Mesenchymal stem cell (in vitro differentiated cells and primary cell): ENCODE measurements around the gene FGF14.
A peak's percentile ranks its signal among the peaks of the same experiment; 100 is the strongest.

Experiments used
- DNase-seq: peaks from one replicate; pipeline ENCODE4 v3.0.0-alpha.2; 2013
- H2AFZ ChIP-seq: one replicate; pipeline ENCODE4 v1.6.1; 2013; ENCODE audit warnings: low read depth, mild to moderate bottlenecking, control low read depth, inconsistent platforms, low read length, moderate library complexity
- H2AK5ac ChIP-seq: 2 replicates; pipeline ENCODE4 v1.6.1; 2013; ENCODE audit warnings: low read length, moderate library complexity, mild to moderate bottlenecking, inconsistent platforms; ENCODE audit not compliant: severe bottlenecking
- H2BK120ac ChIP-seq: one replicate; pipeline ENCODE4 v1.6.1; 2013; ENCODE audit warnings: low read depth, mild to moderate bottlenecking, inconsistent platforms, low read length, moderate library complexity
- H2BK12ac ChIP-seq, 2 experiments: one replicate each; pipeline ENCODE4 v1.6.1; 2013; ENCODE audit warnings: inconsistent platforms in 2 of 2, low read length in 2 of 2, mild to moderate bottlenecking in 2 of 2, moderate library complexity in 2 of 2, control low read depth in 1 of 2
- H2BK15ac ChIP-seq: one replicate; pipeline ENCODE4 v1.6.1; 2013; ENCODE audit warnings: mild to moderate bottlenecking, low read depth, inconsistent platforms; ENCODE audit not compliant: poor library complexity, severe bottlenecking
- H2BK5ac ChIP-seq: 2 replicates; pipeline ENCODE4 v1.6.1; 2013; ENCODE audit warnings: low read depth, mild to moderate bottlenecking, low read length, control low read depth, inconsistent platforms; ENCODE audit not compliant: poor library complexity, severe bottlenecking
- H3K14ac ChIP-seq, 2 experiments: one replicate each; pipeline ENCODE4 v1.6.1; 2013; ENCODE audit warnings: inconsistent platforms in 2 of 2, low read length in 2 of 2, control low read depth in 1 of 2, mild to moderate bottlenecking in 1 of 2, moderate library complexity in 1 of 2
- H3K18ac ChIP-seq, 2 experiments: one replicate each; pipeline ENCODE4 v1.6.1; 2013; ENCODE audit warnings: inconsistent platforms in 2 of 2, low read length in 2 of 2, control low read depth in 1 of 2, low read depth in 1 of 2, mild to moderate bottlenecking in 1 of 2
- H3K23ac ChIP-seq, 2 experiments: one replicate each; pipeline ENCODE4 v1.6.1; 2013; ENCODE audit warnings: inconsistent platforms in 2 of 2, low read length in 2 of 2, mild to moderate bottlenecking in 2 of 2, moderate library complexity in 2 of 2, control low read depth in 1 of 2
- H3K27ac ChIP-seq: 2 replicates; pipeline ENCODE4 v1.5.1; 2013; ENCODE audit warnings: mild to moderate bottlenecking, moderate library complexity, low read length, control low read depth, inconsistent platforms; ENCODE audit not compliant: poor library complexity, severe bottlenecking
- H3K27me3 ChIP-seq, 2 experiments: 2 replicates each; pipeline versions ENCODE4 v1.6.1 to v1.7.0; 2013; ENCODE audit warnings: low read length in 2 of 2, mild to moderate bottlenecking in 2 of 2, moderate library complexity in 2 of 2, control low read depth in 1 of 2, inconsistent platforms in 1 of 2; ENCODE audit not compliant: control insufficient read depth in 1 of 2, insufficient read depth in 1 of 2
- H3K36me3 ChIP-seq, 2 experiments: 2 replicates each; pipeline versions ENCODE4 v1.6.1 to v1.7.0; 2013; ENCODE audit warnings: low read length in 2 of 2, control low read depth in 1 of 2, inconsistent platforms in 1 of 2, low read depth in 1 of 2, mild to moderate bottlenecking in 1 of 2; ENCODE audit not compliant: insufficient read depth in 2 of 2, control insufficient read depth in 1 of 2
- H3K4ac ChIP-seq, 2 experiments: one replicate each; pipeline ENCODE4 v1.6.1; 2013; ENCODE audit warnings: inconsistent platforms in 2 of 2, low read length in 2 of 2, mild to moderate bottlenecking in 2 of 2, moderate library complexity in 2 of 2, control low read depth in 1 of 2, low read depth in 1 of 2
- H3K4me1 ChIP-seq: 2 replicates; pipeline ENCODE4 v1.6.1; 2013; ENCODE audit warnings: low read depth, low read length, control low read depth; ENCODE audit not compliant: control insufficient read depth, insufficient read depth
- H3K4me2 ChIP-seq: 2 replicates; pipeline ENCODE4 v1.6.1; 2013; ENCODE audit warnings: low read length, mild to moderate bottlenecking, inconsistent platforms; ENCODE audit not compliant: poor library complexity, severe bottlenecking
- H3K4me3 ChIP-seq, 2 experiments: 2 replicates each; pipeline versions ENCODE4 v1.5.1 to v1.7.0; 2013; ENCODE audit warnings: low read length in 2 of 2, mild to moderate bottlenecking in 2 of 2, control low read depth in 1 of 2, low read depth in 1 of 2; ENCODE audit not compliant: insufficient read depth in 1 of 2
- H3K79me1 ChIP-seq: replicated peaks from 2 replicates; pipeline ENCODE4 v1.6.1; 2013; ENCODE audit warnings: mild to moderate bottlenecking, control low read depth, low read length, inconsistent platforms; ENCODE audit not compliant: poor library complexity, severe bottlenecking
- H3K9ac ChIP-seq: 2 replicates; pipeline ENCODE4 v1.7.0; 2013; ENCODE audit warnings: mild to moderate bottlenecking, low read length, moderate library complexity
- H3K9me3 ChIP-seq: 2 replicates; pipeline ENCODE4 v1.7.0; 2013; ENCODE audit warnings: mild to moderate bottlenecking, low read length; ENCODE audit not compliant: control insufficient read depth
- H4K8ac ChIP-seq: one replicate; pipeline ENCODE4 v1.6.1; 2013; ENCODE audit warnings: inconsistent platforms, mild to moderate bottlenecking, low read length, moderate library complexity
- H4K91ac ChIP-seq: one replicate; pipeline ENCODE4 v1.6.1; 2013; ENCODE audit warnings: mild to moderate bottlenecking, low read length, inconsistent platforms
- WGBS: methylation state at CpG from one replicate; pipeline ENCODE4 v1.1.7; 2013; ENCODE audit warnings: mixed read lengths; 5-methylcytosine and 5-hydroxymethylcytosine counted together

Gene FGF14

GRCh38 chr13:101881593-101881992 is 520.3 kb downstream of the FGF14 start:
- 88% methylated on average over 3 of the region's 3 CpGs for WGBS
- H2BK15ac ChIP-seq, result no peak overlapping the region
- no peak overlapping the region for H3K4me3 ChIP-seq

DNA sequence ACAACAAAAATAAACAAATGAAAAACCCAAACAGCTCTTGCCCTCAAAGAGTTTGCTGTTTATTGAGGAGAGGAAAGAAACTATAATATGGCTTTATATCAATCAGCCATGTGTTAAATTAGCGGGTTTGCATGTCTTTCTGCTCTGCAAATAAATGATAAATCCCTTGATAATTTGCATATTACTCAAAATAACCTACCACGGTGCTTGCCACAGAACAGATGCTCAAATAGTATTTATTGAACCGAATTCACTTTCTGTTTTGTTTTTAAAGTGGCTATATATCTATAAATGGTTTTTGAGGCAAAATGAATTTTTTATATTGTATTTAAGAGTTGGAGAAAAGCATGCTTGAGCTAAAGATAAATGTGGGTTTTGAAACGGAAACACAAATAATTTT is 521.3 kb downstream of the FGF14 start:
- H3K4me1 ChIP-seq, result no peaks in the 10 kb centered on the region
- H3K79me1 ChIP-seq, result no peaks in the 10 kb centered on the region
- H3K4ac ChIP-seq, result no peak overlapping the region
- no peak overlapping the region for H4K8ac ChIP-seq
- DNase-seq, result no peak
- 100% methylated on average over 1 of the region's 4 CpGs for WGBS
- no peak overlapping the region for H2BK12ac ChIP-seq
- no peak overlapping the region for H3K23ac ChIP-seq
- no peak overlapping the region for H2AFZ ChIP-seq
- H4K91ac ChIP-seq, result no peak overlapping the region
- H2BK120ac ChIP-seq, result no peak overlapping the region
- no peak overlapping the region for H3K4me2 ChIP-seq
- H3K27ac ChIP-seq, result no peak overlapping the region
- no peak overlapping the region for H3K14ac ChIP-seq
- no peak overlapping the region for H3K9ac ChIP-seq
- H3K27me3 ChIP-seq, result no peaks in the 10 kb centered on the region
- no peaks in the 10 kb centered on the region for H3K9me3 ChIP-seq
- no peak overlapping the region for H3K4me3 ChIP-seq
- no peak overlapping the region for H2AK5ac ChIP-seq
- H2BK15ac ChIP-seq, result no peak overlapping the region
- H2BK5ac ChIP-seq, result no peak overlapping the region
- H3K18ac ChIP-seq, result no peak overlapping the region
- no peaks in the 10 kb centered on the region for H3K36me3 ChIP-seq

More at GRCh38 chr13:101881593-101881992, 520.3 kb downstream of the FGF14 start:
- Histone ChIP-seq H3K27ac (no peak overlapping the region), H3K9me3 (no peaks in the 10 kb centered on the region), H3K4me1 (no peaks in the 10 kb centered on the region), H3K9ac (no peak overlapping the region), H2BK5ac (no peak overlapping the region), H3K79me1 (no peaks in the 10 kb centered on the region), H4K8ac (no peak overlapping the region), H3K18ac (no peak overlapping the region), H2BK12ac (no peak overlapping the region), H3K36me3 (no peaks in the 10 kb centered on the region), H3K4ac (no peak overlapping the region), H2AK5ac (no peak overlapping the region), H3K23ac (no peak overlapping the region), H3K14ac (no peak overlapping the region), H2AFZ (no peak overlapping the region), H2BK120ac (no peak overlapping the region), H3K4me2 (no peak overlapping the region), H3K27me3 (no peaks in the 10 kb centered on the region), H4K91ac (no peak overlapping the region)
- no peak for DNase-seq

DNA sequence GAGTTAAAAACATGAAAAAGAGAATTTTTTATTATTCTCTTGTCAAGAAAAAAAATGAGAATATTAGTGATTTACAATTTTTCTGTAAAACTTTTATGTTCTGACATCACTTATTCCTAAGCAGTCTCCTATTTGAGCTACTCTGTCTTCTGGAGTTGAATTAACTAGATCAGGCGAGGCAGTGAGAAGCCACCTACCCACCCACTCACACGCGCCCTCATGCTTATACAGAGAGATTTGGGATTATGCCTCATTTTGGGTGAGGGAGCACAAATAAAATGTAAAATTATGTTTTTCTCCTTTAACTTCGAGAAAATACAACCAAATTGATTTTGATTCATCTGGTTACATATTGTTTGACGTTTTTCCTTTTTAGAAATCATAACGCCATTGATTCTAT is 524.9 kb downstream of the FGF14 start:
- H2AK5ac ChIP-seq, result no peak overlapping the region
- H2BK12ac ChIP-seq, result no peak overlapping the region
- H2BK120ac ChIP-seq, result no peak overlapping the region
- 88% methylated on average over 3 of the region's 6 CpGs for WGBS
- no peak overlapping the region for H4K91ac ChIP-seq
- H3K23ac ChIP-seq, result no peak overlapping the region
- H3K36me3 ChIP-seq, result no peaks in the 10 kb centered on the region
- H3K4ac ChIP-seq, result no peak overlapping the region
- no peaks in the 10 kb centered on the region for H3K9me3 ChIP-seq
- H3K14ac ChIP-seq, result no peak overlapping the region
- H2BK15ac ChIP-seq, result no peak overlapping the region
- no peak overlapping the region for H3K27ac ChIP-seq
- no peak overlapping the region for H3K9ac ChIP-seq
- H3K4me2 ChIP-seq, result no peak overlapping the region
- H3K18ac ChIP-seq, result no peak overlapping the region
- no peak overlapping the region for H4K8ac ChIP-seq
- H2AFZ ChIP-seq, result no peak overlapping the region
- no peaks in the 10 kb centered on the region for H3K79me1 ChIP-seq
- H3K27me3 ChIP-seq, result no peaks in the 10 kb centered on the region
- no peak for DNase-seq
- H3K4me1 ChIP-seq, result no peaks in the 10 kb centered on the region
- no peak overlapping the region for H2BK5ac ChIP-seq
- H3K4me3 ChIP-seq, result no peak overlapping the region

GRCh38 chr13:101875717-101876393 is 526.0 kb downstream of the FGF14 start:
- no CpG with 5 or more reads among the region's 7 CpGs for WGBS

More at GRCh38 chr13:101875717-101876393, 526.0 kb downstream of the FGF14 start:
- H3K9ac ChIP-seq, result no peak overlapping the region
- no peak overlapping the region for H2BK12ac ChIP-seq
- H3K36me3 ChIP-seq, result no peaks in the 10 kb centered on the region
- H2AK5ac ChIP-seq, result no peak overlapping the region
- no peak overlapping the region for H3K14ac ChIP-seq
- H4K91ac ChIP-seq, result no peak overlapping the region
- H3K18ac ChIP-seq, result no peak overlapping the region
- H3K4me3 ChIP-seq, result no peak overlapping the region
- H3K4me2 ChIP-seq, result no peak overlapping the region
- no peaks in the 10 kb centered on the region for H3K27me3 ChIP-seq
- no peak overlapping the region for H4K8ac ChIP-seq
- no peak overlapping the region for H3K27ac ChIP-seq
- H3K23ac ChIP-seq, result no peak overlapping the region
- no peaks in the 10 kb centered on the region for H3K4me1 ChIP-seq
- no peaks in the 10 kb centered on the region for H3K79me1 ChIP-seq
- H2BK15ac ChIP-seq, result no peak overlapping the region
- no peak overlapping the region for H2AFZ ChIP-seq
- no peak overlapping the region for H2BK120ac ChIP-seq
- DNase-seq, result peak; percentile 73
- no peaks in the 10 kb centered on the region for H3K9me3 ChIP-seq
- no peak overlapping the region for H3K4ac ChIP-seq
- H2BK5ac ChIP-seq, result no peak overlapping the region
